PC-3 (cell line): ENCODE data around the gene RHOT2.

Experiments
- EZH2 ChIP-seq: fragments of 300-600 bp; sonication (generic); IDR thresholded peaks from one replicate; pipeline ENCODE4 v1.6.1; 2017; ENCODE audit warnings: antibody characterized with exemption, mild to moderate bottlenecking, low read length; ENCODE audit not compliant: unreplicated experiment
- EZH2phosphoT487 ChIP-seq: fragments of 300-600 bp; sonication (generic); IDR thresholded peaks from 2 replicates; pipeline ENCODE4 v1.6.1; 2018; ENCODE audit warnings: mild to moderate bottlenecking, antibody characterized with exemption, low read length, borderline replicate concordance
- TF ChIP-seq, protein P1 (sequence below): fragments of 300-600 bp; sonication (generic); conservative IDR thresholded peaks from 2 replicates; pipeline ENCODE4 v1.5.1; 2017; ENCODE audit warnings: antibody characterized with exemption, low read depth, mild to moderate bottlenecking, low read length

DNA sequence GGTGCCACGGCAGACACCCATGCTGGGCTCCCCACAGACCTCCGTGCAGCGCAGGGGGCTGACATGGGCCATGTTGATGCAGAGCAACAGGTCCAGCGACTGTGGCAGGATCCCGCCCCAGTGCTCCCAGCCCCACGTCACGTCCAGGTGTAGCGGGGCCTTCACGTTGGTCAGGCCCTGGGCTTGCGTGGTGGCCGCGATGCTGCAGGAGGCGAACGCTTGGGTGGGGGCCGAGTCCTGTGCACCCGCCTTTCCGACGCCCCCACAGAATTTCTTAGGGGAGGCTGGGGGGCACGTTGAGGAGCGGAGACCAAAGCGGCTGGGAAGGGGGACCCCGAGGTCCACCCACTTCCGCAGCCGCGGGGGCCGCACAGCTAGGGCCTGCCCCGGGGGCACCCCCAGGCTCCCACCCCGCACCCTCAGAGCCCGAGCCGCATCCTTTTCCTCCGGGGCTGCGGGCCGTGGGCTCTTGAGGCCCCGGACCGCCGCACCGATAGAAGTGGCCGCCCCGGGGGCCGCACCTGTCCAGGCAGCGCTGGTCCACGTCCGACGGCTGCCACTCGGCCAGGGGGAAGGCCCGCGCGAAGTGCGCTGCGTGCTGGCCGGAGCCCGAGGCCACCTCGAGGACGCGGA, 32.2 kb upstream of the RHOT2 start:
- TF ChIP-seq, protein P1, sequence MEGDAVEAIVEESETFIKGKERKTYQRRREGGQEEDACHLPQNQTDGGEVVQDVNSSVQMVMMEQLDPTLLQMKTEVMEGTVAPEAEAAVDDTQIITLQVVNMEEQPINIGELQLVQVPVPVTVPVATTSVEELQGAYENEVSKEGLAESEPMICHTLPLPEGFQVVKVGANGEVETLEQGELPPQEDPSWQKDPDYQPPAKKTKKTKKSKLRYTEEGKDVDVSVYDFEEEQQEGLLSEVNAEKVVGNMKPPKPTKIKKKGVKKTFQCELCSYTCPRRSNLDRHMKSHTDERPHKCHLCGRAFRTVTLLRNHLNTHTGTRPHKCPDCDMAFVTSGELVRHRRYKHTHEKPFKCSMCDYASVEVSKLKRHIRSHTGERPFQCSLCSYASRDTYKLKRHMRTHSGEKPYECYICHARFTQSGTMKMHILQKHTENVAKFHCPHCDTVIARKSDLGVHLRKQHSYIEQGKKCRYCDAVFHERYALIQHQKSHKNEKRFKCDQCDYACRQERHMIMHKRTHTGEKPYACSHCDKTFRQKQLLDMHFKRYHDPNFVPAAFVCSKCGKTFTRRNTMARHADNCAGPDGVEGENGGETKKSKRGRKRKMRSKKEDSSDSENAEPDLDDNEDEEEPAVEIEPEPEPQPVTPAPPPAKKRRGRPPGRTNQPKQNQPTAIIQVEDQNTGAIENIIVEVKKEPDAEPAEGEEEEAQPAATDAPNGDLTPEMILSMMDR: no peak
- TF ChIP-seq EZH2phosphoT487: no peak
- no peak for TF ChIP-seq EZH2
